DOHH2 (cell line): ENCODE data around the gene NKD1.

Experiments
- CTCF ChIP-seq: fragments of 200-600 bp; sonication (generic); IDR thresholded peaks from one replicate; pipeline ENCODE4 v1.5.1; 2014; ENCODE audit warnings: antibody characterized with exemption, mild to moderate bottlenecking, low read depth, low read length; ENCODE audit not compliant: poor library complexity, severe bottlenecking
- EZH2phosphoT487 ChIP-seq: fragments of 200-600 bp; sonication (generic); IDR thresholded peaks from 2 replicates; pipeline ENCODE4 v1.6.1; 2017; ENCODE audit warnings: borderline replicate concordance, mild to moderate bottlenecking, antibody characterized with exemption, low read length, moderate library complexity, mixed read lengths

GRCh38 chr16:50604065-50604418, 55.8 kb downstream of the NKD1 start:
- TF ChIP-seq CTCF (no peak), EZH2phosphoT487 (no peak)
